ENCODE results near the gene QRICH1.

- no peak for TF ChIP-seq POLR2A (IDR thresholded peaks at IDR 0.05)
- TF ChIP-seq, protein P1, sequence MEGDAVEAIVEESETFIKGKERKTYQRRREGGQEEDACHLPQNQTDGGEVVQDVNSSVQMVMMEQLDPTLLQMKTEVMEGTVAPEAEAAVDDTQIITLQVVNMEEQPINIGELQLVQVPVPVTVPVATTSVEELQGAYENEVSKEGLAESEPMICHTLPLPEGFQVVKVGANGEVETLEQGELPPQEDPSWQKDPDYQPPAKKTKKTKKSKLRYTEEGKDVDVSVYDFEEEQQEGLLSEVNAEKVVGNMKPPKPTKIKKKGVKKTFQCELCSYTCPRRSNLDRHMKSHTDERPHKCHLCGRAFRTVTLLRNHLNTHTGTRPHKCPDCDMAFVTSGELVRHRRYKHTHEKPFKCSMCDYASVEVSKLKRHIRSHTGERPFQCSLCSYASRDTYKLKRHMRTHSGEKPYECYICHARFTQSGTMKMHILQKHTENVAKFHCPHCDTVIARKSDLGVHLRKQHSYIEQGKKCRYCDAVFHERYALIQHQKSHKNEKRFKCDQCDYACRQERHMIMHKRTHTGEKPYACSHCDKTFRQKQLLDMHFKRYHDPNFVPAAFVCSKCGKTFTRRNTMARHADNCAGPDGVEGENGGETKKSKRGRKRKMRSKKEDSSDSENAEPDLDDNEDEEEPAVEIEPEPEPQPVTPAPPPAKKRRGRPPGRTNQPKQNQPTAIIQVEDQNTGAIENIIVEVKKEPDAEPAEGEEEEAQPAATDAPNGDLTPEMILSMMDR (IDR thresholded peaks at IDR 0.05), result no peak
Measured at GRCh38 chr3:49081429-49081828, 12.4 kb downstream of the QRICH1 start.

All from testis (tissue), 2 donors.